Trophoblast cell (in vitro differentiated cells and primary cell): ENCODE measurements around the gene CCDC40.
"Not testable (repeated sequence)": the region's sequence is repeated elsewhere in the genome, so short reads cannot be mapped to it uniquely, and the experiment has no call there.

Experiments used
- DNase-seq, 2 donors: peaks; one replicate each; pipeline ENCODE4 v3.0.0-alpha.2; 2016
- H2AFZ ChIP-seq: 2 replicates; pipeline ENCODE4 v1.6.1; 2013; ENCODE audit warnings: low read length, moderate library complexity, mild to moderate bottlenecking; ENCODE audit not compliant: insufficient read depth, poor library complexity
- H2AK5ac ChIP-seq: 2 replicates; pipeline ENCODE4 v1.6.1; 2013; ENCODE audit warnings: mild to moderate bottlenecking, low read length
- H2BK120ac ChIP-seq: 2 replicates; pipeline ENCODE4 v1.6.1; 2013; ENCODE audit warnings: low read length, mild to moderate bottlenecking, moderate library complexity; ENCODE audit not compliant: insufficient read depth, poor library complexity
- H2BK12ac ChIP-seq: 2 replicates; pipeline ENCODE4 v1.6.1; 2013; ENCODE audit warnings: mild to moderate bottlenecking, low read length, moderate library complexity
- H2BK5ac ChIP-seq: 2 replicates; pipeline ENCODE4 v1.6.1; 2013; ENCODE audit warnings: low read length, low read depth, moderate library complexity, mild to moderate bottlenecking; ENCODE audit not compliant: poor library complexity
- H3K14ac ChIP-seq: 2 replicates; pipeline ENCODE4 v1.6.1; 2013; ENCODE audit warnings: mild to moderate bottlenecking, low read length
- H3K18ac ChIP-seq: 2 replicates; pipeline ENCODE4 v1.6.1; 2013; ENCODE audit warnings: mild to moderate bottlenecking, low read length
- H3K23ac ChIP-seq: 2 replicates; pipeline ENCODE4 v1.6.1; 2013; ENCODE audit warnings: low read length
- H3K27ac ChIP-seq: 2 replicates; pipeline ENCODE4 v1.5.1; 2013; ENCODE audit warnings: low read depth, mild to moderate bottlenecking, inconsistent platforms, low read length, moderate library complexity
- H3K27me3 ChIP-seq: 2 replicates; pipeline ENCODE4 v1.6.1; 2013; ENCODE audit warnings: inconsistent platforms, mild to moderate bottlenecking, low read length, moderate library complexity; ENCODE audit not compliant: insufficient read depth
- H3K36me3 ChIP-seq, 2 experiments: 1 replicate in 1 of 2; 2 replicates in 1 of 2; pipeline ENCODE4 v1.6.1; 2013; ENCODE audit warnings: low read length in 2 of 2, mild to moderate bottlenecking in 2 of 2, moderate library complexity in 1 of 2; ENCODE audit not compliant: insufficient read depth in 2 of 2, control insufficient read depth in 1 of 2
- H3K4ac ChIP-seq: 2 replicates; pipeline ENCODE4 v1.6.1; 2013; ENCODE audit warnings: low read depth, mild to moderate bottlenecking, low read length, moderate library complexity
- H3K4me1 ChIP-seq, 2 experiments: 1 replicate in 1 of 2; 2 replicates in 1 of 2; pipeline ENCODE4 v1.6.1; 2013; ENCODE audit warnings: low read length in 2 of 2, mild to moderate bottlenecking in 2 of 2, moderate library complexity in 1 of 2; ENCODE audit not compliant: insufficient read depth in 2 of 2, control insufficient read depth in 1 of 2
- H3K4me2 ChIP-seq: 2 replicates; pipeline ENCODE4 v1.6.1; 2013; ENCODE audit warnings: inconsistent platforms, mild to moderate bottlenecking, low read length, moderate library complexity
- H3K4me3 ChIP-seq: 2 replicates; pipeline ENCODE4 v1.5.1; 2013; ENCODE audit warnings: mild to moderate bottlenecking, low read depth, low read length, inconsistent platforms
- H3K79me1 ChIP-seq: one replicate; pipeline ENCODE4 v1.6.1; 2013; ENCODE audit warnings: low read length
- H3K79me2 ChIP-seq: 2 replicates; pipeline ENCODE4 v1.6.1; 2013; ENCODE audit warnings: low read length, mild to moderate bottlenecking; ENCODE audit not compliant: control insufficient read depth, insufficient read depth, poor library complexity
- H3K9ac ChIP-seq: 2 replicates; pipeline ENCODE4 v1.6.1; 2013; ENCODE audit warnings: mild to moderate bottlenecking, low read length
- H3K9me3 ChIP-seq: 2 replicates; pipeline ENCODE4 v1.6.1; 2013; ENCODE audit warnings: low read depth, mild to moderate bottlenecking, control low read depth, inconsistent platforms, low read length; ENCODE audit not compliant: insufficient read depth
- H4K12ac ChIP-seq: 2 replicates; pipeline ENCODE4 v1.6.1; 2013; ENCODE audit warnings: low read depth, mild to moderate bottlenecking, low read length, moderate library complexity
- H4K8ac ChIP-seq: 2 replicates; pipeline ENCODE4 v1.6.1; 2013; ENCODE audit warnings: low read depth, mild to moderate bottlenecking, low read length, moderate library complexity
- H4K91ac ChIP-seq: one replicate; pipeline ENCODE4 v1.6.1; 2013; ENCODE audit warnings: low read depth, mild to moderate bottlenecking, low read length, moderate library complexity
- WGBS: extraction: QIAGEN DNeasy Blood & Tissue Kit; methylation state at CpG from one replicate; pipeline ENCODE4 v1.1.7; 2013; ENCODE audit warnings: missing lambda C conversion rate; ENCODE audit not compliant: insufficient read length, insufficient coverage; ENCODE audit errors: extremely low coverage; 5-methylcytosine and 5-hydroxymethylcytosine counted together

The CCDC40 gene

GRCh38 chr17:80087346-80088265, 51.2 kb downstream of the CCDC40 start:
- no peak for DNase-seq
- H3K4me2 ChIP-seq: no peak overlapping the region
- no peak overlapping the region for H2BK120ac ChIP-seq
- no peak overlapping the region for H2AFZ ChIP-seq
- H3K36me3 ChIP-seq: no peaks in the 10 kb centered on the region
- no peak overlapping the region for H3K14ac ChIP-seq
- H3K4ac ChIP-seq: no peak overlapping the region
- H3K18ac ChIP-seq: no peak overlapping the region
- H3K27me3 ChIP-seq: no peaks in the 10 kb centered on the region
- no peak overlapping the region for H3K4me3 ChIP-seq
- H2BK12ac ChIP-seq: no peak overlapping the region
- H3K27ac ChIP-seq: no peak overlapping the region
- no peaks in the 10 kb centered on the region for H3K79me1 ChIP-seq
- H2BK5ac ChIP-seq: no peak overlapping the region
- no peak overlapping the region for H2AK5ac ChIP-seq
- H3K23ac ChIP-seq: no peak overlapping the region
- WGBS: no CpG with 5 or more reads among the region's 34 CpGs
- H4K91ac ChIP-seq: no peak overlapping the region
- no peaks in the 10 kb centered on the region for H3K4me1 ChIP-seq
- no peak overlapping the region for H3K9ac ChIP-seq
- no peak overlapping the region for H4K12ac ChIP-seq
- H4K8ac ChIP-seq: no peak overlapping the region
- no peaks in the 10 kb centered on the region for H3K9me3 ChIP-seq
- H3K79me2 ChIP-seq: no peaks in the 10 kb centered on the region

- no CpG with 5 or more reads among the region's 16 CpGs for WGBS
- Histone ChIP-seq H3K4me2 (no peak overlapping the region), H3K27me3 (no peaks in the 10 kb centered on the region), H2BK120ac (no peak overlapping the region), H4K91ac (no peak overlapping the region), H3K9me3 (no peaks in the 10 kb centered on the region), H2AFZ (no peak overlapping the region), H2BK5ac (no peak overlapping the region), H3K4me3 (no peak overlapping the region), H2AK5ac (no peak overlapping the region), H3K4ac (no peak overlapping the region), H2BK12ac (no peak overlapping the region), H3K18ac (no peak overlapping the region), H3K79me2 (no peaks in the 10 kb centered on the region), H3K79me1 (no peaks in the 10 kb centered on the region), H3K23ac (no peak overlapping the region), H4K12ac (no peak overlapping the region), H3K9ac (no peak overlapping the region), H3K27ac (no peak overlapping the region), H3K36me3 (no peaks in the 10 kb centered on the region), H4K8ac (no peak overlapping the region), H3K14ac (no peak overlapping the region), H3K4me1 (no peaks in the 10 kb centered on the region)
- no peak for DNase-seq
These were observed 53.3 kb downstream of the CCDC40 start for GRCh38 chr17:80089762-80090161.

GRCh38 chr17:80090164-80090563, 53.7 kb downstream of the CCDC40 start:
- H2AK5ac ChIP-seq, DNase-seq, H3K79me1 ChIP-seq, H3K4me3 ChIP-seq, H2BK120ac ChIP-seq, H3K9ac ChIP-seq, H3K9me3 ChIP-seq, H4K12ac ChIP-seq, H3K79me2 ChIP-seq, H4K8ac ChIP-seq, H3K27me3 ChIP-seq, H3K14ac ChIP-seq, H3K4me1 ChIP-seq, H2AFZ ChIP-seq, H4K91ac ChIP-seq, H3K36me3 ChIP-seq, H3K27ac ChIP-seq, H2BK5ac ChIP-seq, H2BK12ac ChIP-seq, H3K4me2 ChIP-seq, H3K4ac ChIP-seq, H3K18ac ChIP-seq, H3K23ac ChIP-seq: not testable (repeated sequence)
- no CpG with 5 or more reads among the region's 44 CpGs for WGBS

- no peak overlapping the region for H2AFZ ChIP-seq
- no peak overlapping the region for H3K4ac ChIP-seq
- H3K27me3 ChIP-seq: no peaks in the 10 kb centered on the region
- no peak for DNase-seq
- H3K36me3 ChIP-seq: no peaks in the 10 kb centered on the region
- no peak overlapping the region for H3K9ac ChIP-seq
- no peak overlapping the region for H2BK12ac ChIP-seq
- H3K14ac ChIP-seq: no peak overlapping the region
- no peak overlapping the region for H2BK120ac ChIP-seq
- no peak overlapping the region for H3K4me2 ChIP-seq
- H3K79me2 ChIP-seq: no peaks in the 10 kb centered on the region
- no peak overlapping the region for H4K12ac ChIP-seq
- no CpG with 5 or more reads among the region's 4 CpGs for WGBS
- H3K4me3 ChIP-seq: no peak overlapping the region
- H3K23ac ChIP-seq: no peak overlapping the region
- no peaks in the 10 kb centered on the region for H3K9me3 ChIP-seq
- H3K18ac ChIP-seq: no peak overlapping the region
- H4K8ac ChIP-seq: no peak overlapping the region
- H2BK5ac ChIP-seq: no peak overlapping the region
- H2AK5ac ChIP-seq: no peak overlapping the region
- H4K91ac ChIP-seq: no peak overlapping the region
- H3K79me1 ChIP-seq: no peaks in the 10 kb centered on the region
- H3K4me1 ChIP-seq: no peaks in the 10 kb centered on the region
- no peak overlapping the region for H3K27ac ChIP-seq
These were observed 54.9 kb downstream of the CCDC40 start for GRCh38 chr17:80091376-80091775.
